Stimulated activated CD8-positive, alpha-beta memory T cell treated with anti-CD3 and anti-CD28 coated beads, Interleukin-4, amount 100 ng/mL, for 4 hours (primary cell): ENCODE data around the gene BNIP3.
"Not testable (repeated sequence)": the region's sequence is repeated elsewhere in the genome, so short reads cannot be mapped to it uniquely, and the experiment has no call there.

ENCODE experiments used
- DNase-seq, 2 donors: peaks; one replicate each; pipeline ENCODE4 v3.0.0-alpha.2; 2020; ENCODE audit warnings: low read depth in 2 of 2, low spot score in 1 of 2

BNIP3 gene

GRCh38 chr10:132002004-132002403 lies 20.3 kb upstream of the BNIP3 start:
- DNase-seq = no peak

- no peak for DNase-seq
Observed at GRCh38 chr10:132001238-132001972, 19.7 kb upstream of the BNIP3 start.

GRCh38 chr10:131998845-131999681 lies 17.3 kb upstream of the BNIP3 start:
- no peak for DNase-seq

- no peak for DNase-seq
Observed at GRCh38 chr10:131998050-131998844, 16.5 kb upstream of the BNIP3 start.

GRCh38 chr10:131997366-131998049 lies 15.8 kb upstream of the BNIP3 start:
- no peak for DNase-seq

- no peak for DNase-seq
Observed at GRCh38 chr10:131996466-131997365, 15.0 kb upstream of the BNIP3 start.

- DNase-seq = no peak
Observed at GRCh38 chr10:131994435-131994834, 12.7 kb upstream of the BNIP3 start.

GRCh38 chr10:131993275-131993674 lies 11.6 kb upstream of the BNIP3 start:
- DNase-seq = no peak

GRCh38 chr10:131991726-131992125 lies 10.0 kb upstream of the BNIP3 start:
- no peak for DNase-seq

GRCh38 chr10:131987786-131988185 lies 6.1 kb upstream of the BNIP3 start:
- DNase-seq = not testable (repeated sequence)

GRCh38 chr10:131987301-131987700 lies 5.6 kb upstream of the BNIP3 start:
- DNase-seq = not testable (repeated sequence)

GRCh38 chr10:131986851-131987250 lies 5.1 kb upstream of the BNIP3 start:
- DNase-seq = not testable (repeated sequence)

GRCh38 chr10:131983780-131984179 lies 2.1 kb upstream of the BNIP3 start:
- no peak for DNase-seq

GRCh38 chr10:131982796-131983195 lies 1.1 kb upstream of the BNIP3 start:
- DNase-seq = no peak

GRCh38 chr10:131982185-131982756 lies 548 bp upstream of the BNIP3 start:
- DNase-seq = no peak

- DNase-seq = no peak
Observed at GRCh38 chr10:131980761-131981428, 828 bp downstream of the BNIP3 start.

GRCh38 chr10:131980321-131980720 lies 1.4 kb downstream of the BNIP3 start:
- DNase-seq = no peak

- no peak for DNase-seq
Observed at GRCh38 chr10:131979821-131980270, 1.9 kb downstream of the BNIP3 start.

- DNase-seq = no peak
Observed at GRCh38 chr10:131979336-131979735, 2.4 kb downstream of the BNIP3 start.
